HG02981 (cell line): Measurements from ENCODE around the gene TARS3.

Experiments
- ATAC-seq: cut with Tn5 transposase; IDR thresholded peaks from one replicate; pipeline ENCODE4 v1.9.1; 2021; ENCODE audit warnings: mild to moderate bottlenecking, moderate library complexity; ENCODE audit not compliant: unreplicated experiment

TARS3 gene

DNA sequence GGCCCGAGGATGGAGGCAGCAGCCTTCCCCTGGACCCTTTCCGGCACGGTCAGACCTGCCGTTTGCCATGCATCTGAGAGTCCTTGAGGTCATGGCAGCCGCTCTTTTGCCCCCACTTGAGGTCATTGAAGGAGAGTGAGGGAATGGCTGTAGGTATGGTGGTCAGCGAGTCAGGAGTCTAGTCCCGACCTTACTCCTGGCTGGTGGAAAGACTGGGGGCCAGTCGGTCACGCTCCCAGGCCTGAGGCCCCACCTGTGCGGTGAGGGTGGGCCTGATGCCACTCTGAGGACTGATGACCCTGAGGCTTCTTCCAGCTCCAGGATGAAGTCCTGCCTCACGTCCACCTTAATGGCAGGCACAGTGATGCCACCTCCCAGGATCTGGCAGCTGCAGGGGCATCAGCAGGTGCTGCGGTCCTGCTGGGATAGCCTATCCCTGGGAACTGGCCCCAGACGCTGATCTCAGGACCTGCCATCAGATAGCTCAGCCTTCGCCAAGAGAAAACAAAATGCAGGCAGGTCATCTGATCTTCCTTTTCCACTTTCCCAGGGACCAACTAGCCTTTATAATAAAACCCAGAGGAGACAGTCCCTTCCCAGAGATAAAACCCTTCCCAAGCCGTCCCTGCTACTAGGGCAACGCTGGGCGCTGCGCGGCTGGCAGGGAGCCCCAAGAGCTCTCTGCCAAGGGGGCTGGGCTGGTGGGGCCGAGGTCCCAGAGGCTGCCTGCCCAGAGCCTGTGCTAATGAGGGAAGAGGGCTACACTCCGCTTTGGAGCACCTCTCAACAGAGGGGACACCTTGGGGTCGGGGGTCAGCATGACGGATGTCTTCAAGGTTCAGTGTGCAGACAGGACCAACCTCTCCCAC lies 114.3 kb downstream of the TARS3 start:
- ATAC-seq: no peak

DNA sequence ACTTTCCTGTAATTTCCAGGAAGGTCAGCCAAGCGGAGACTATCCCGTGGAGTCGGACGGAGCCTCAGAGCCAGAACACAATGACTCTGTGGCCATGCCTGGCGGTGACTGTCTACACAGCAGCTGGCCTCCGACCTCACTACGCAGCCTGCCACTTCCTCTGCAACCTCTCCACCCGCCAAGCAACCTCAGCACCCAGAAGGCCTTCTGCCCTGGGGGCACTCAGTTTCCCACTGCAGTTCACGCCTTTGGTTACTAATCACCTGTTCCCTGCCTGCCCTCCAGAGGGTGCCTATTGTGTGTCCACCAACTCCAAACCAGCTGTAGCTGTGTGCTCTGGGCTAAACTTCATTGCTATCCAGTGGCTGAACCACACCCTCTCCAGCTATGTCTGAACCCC lies 116.1 kb downstream of the TARS3 start:
- ATAC-seq: no peak

DNA sequence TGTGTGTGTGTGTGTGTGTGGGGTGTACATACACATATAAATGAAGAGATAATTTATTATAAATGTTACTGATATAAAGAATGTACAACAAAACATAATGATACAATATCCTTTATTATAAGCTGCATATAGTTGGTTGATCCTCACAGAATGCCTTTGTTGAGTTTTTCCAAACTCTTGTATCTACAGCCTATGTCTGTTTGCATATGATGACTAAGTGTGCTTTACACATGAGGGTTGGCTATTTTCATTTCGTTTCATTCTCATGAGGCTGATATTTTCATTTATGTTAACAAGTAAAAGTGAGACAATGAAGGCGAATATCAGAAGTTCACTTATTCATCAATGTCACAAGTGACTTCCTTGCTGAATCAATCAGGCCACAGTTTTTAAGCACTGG lies 117.2 kb downstream of the TARS3 start:
- ATAC-seq: no peak

DNA sequence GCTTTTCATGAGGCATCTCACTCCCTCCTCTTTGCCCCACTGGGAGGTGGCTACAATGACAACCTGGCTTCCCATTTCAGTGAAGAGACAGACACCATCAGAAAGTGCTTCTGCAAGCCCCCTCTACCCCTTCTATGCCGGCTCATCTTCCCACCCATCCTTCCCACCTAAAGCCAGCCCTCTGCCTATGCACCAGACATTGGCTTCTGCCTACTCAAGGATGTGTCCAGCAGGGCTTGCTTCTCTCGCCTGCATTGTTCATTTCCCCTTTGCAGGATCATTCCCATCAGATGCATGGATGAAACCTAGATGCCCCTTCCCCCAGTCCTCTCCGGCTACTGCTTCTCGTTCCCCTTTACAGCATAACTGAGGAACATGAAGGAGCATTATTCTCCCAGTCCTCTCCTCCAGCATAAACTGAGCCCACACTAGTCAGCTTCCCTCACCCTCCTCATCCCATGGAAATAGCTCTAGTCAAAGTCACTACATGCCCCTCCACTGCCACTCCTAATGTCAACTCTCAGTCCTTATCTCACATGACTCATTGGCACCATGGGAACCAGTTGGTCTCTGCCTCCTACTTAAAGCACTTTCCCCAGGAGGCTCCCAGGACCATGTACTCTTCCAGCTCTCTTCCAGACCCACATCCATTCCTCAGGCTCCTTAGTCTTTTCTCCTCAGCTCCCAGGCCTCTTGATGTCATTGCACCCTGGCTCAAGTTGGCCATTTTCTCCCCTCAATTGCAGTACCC lies 120.0 kb downstream of the TARS3 start:
- no peak for ATAC-seq
